Erythroblast (primary cell): ENCODE data around the gene HOGA1.
"Not testable (repeated sequence)": the region's sequence is repeated elsewhere in the genome, so short reads cannot be mapped to it uniquely, and the experiment has no call there.

ENCODE experiments used
- DNase-seq, 2 experiments: peaks; one replicate each; lab custom pipeline; 2025; lab: John Stamatoyannopoulos, UW
- GATA1 ChIP-seq: IDR thresholded peaks from 2 replicates; pipeline ENCODE4 v1.6.1; 2011; ENCODE audit warnings: low read depth, mild to moderate bottlenecking, control low read depth, low read length, moderate library complexity
- POLR2A ChIP-seq: IDR thresholded peaks from 2 replicates; pipeline ENCODE4 v1.6.1; 2011; ENCODE audit warnings: mild to moderate bottlenecking, low read length

Gene HOGA1

DNA sequence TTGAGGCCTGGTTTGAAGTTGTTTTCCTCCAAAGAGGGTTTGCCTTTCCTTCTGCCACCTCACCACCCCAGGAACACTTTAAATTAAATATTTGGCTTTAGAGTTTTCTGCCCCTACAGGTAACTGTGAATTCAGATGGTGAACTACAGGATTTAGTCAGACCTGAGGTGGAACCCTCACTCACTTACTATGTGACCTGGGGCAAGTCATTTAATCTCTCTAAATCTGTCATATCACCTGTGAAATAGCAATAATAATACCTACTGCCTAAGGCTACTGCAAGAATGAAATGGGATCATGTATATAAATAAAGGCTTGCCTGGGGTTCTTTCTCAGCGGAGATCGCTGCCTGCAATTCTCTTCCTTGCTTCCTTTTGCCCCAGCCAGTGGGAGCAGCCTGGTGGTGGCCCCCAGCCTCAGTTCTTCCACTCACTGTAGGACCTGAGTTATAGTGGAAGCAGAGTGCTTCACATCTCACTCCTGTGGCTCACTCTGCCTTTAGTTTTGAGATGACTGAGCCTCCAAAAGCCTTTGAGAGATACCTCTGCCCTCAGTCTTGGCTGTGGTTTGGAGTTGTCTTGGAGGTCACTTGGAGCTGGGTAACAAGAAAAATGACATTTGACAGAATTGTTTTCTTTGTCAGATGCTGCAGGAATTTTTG, 17.7 kb upstream of the HOGA1 start:
- TF ChIP-seq GATA1 (no peak), POLR2A (no peak)
- no peak for DNase-seq

DNA sequence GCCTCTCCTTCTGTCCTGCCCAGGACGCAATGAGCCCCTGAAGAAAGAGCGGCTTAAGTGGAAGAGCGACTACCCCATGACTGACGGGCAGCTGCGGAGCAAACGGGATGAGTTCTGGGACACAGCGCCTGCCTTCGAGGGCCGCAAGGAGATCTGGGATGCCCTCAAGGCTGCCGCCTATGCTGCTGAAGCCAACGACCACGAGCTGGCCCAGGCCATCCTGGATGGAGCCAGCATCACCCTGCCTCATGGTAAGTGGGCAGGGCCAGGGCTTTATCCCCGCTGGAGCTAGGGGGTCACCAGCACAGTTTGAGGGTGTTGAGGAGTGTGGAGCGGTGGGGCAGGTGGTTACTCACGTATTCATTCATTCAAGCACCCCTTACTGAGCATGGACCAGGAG, 16.3 kb upstream of the HOGA1 start:
- TF ChIP-seq POLR2A = no peak
- TF ChIP-seq GATA1 = no peak
- no peak for DNase-seq

DNA sequence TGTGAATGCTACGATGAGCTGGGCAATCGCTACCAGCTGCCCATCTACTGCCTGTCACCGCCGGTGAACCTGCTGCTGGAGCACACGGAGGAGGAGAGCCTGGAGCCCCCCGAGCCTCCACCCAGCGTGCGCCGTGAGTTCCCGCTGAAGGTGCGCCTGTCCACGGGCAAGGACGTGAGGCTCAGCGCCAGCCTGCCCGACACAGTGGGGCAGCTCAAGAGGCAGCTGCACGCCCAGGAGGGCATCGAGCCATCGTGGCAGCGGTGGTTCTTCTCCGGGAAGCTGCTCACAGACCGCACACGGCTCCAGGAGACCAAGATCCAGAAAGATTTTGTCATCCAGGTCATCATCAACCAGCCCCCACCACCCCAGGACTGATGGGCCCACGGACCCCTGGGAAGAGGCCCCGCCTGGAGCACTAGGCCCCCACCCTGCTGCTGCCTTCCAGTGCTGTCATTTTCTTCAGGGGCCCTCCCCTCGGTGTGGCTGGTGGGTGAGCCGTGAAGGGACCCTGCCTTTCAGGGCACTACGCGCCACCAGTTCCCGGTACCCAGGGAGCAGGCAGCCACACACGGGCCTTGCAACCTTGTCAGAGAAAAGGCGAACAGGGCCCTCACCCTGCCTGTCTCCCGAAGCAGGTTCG, 13.9 kb upstream of the HOGA1 start:
- TF ChIP-seq GATA1 (no peak), POLR2A (no peak)
- no peak for DNase-seq

DNA sequence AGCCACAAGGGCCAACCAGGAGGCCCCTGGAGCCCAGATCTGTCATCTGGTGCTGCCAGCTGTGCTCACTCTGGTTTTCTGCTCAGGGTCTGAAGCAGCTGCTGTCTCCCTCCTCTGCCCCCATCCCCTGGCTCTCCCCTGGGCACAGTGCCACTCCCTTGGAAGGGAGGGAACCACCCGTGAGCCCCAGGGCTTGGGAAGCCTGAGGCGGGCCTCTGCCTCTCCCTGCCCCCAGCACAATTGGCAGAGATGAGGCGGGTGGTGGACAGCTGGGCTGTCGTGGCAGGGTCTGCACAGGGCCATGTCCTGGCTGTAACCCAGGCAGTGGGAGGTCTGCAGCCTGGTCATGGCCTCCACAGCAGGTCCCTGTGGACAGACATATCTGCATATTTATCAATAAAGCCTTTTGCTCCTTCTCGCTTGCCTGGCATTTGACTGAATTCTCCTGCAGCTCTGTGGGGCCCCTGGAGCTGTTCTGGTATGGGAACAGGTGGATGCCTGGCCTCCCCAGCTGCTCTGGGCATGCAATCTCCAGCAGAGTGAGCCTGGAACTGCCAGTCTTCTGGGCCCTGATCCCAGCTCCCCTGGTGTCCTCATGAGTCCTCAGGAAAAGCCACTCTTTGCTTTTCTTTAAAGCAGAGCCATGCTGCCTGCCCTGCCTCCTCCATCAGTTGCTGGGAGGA, 13.3 kb upstream of the HOGA1 start:
- no peak for TF ChIP-seq GATA1
- no peak for TF ChIP-seq POLR2A
- DNase-seq = no peak

DNA sequence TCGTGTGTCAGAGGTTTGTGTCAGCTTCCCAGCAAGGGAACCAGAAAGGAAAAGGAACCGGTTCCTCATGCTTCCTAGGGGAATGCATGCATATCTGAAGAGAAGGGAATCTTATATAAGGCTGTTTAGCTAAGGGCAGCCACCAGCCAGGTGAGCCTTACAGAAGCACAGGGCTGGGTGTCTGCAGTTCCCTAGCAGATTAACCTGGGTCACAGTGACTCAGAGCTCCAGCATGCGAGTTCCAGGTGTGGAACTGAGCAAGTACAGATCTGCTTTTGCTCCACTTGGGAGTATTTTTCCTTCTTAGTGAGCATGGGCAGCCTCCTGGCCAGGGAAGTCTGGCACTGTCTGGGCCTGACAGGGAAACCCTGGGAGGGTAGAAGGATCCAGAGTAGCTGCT, 12.6 kb upstream of the HOGA1 start:
- no peak for TF ChIP-seq GATA1
- TF ChIP-seq POLR2A = no peak
- no peak for DNase-seq

DNA sequence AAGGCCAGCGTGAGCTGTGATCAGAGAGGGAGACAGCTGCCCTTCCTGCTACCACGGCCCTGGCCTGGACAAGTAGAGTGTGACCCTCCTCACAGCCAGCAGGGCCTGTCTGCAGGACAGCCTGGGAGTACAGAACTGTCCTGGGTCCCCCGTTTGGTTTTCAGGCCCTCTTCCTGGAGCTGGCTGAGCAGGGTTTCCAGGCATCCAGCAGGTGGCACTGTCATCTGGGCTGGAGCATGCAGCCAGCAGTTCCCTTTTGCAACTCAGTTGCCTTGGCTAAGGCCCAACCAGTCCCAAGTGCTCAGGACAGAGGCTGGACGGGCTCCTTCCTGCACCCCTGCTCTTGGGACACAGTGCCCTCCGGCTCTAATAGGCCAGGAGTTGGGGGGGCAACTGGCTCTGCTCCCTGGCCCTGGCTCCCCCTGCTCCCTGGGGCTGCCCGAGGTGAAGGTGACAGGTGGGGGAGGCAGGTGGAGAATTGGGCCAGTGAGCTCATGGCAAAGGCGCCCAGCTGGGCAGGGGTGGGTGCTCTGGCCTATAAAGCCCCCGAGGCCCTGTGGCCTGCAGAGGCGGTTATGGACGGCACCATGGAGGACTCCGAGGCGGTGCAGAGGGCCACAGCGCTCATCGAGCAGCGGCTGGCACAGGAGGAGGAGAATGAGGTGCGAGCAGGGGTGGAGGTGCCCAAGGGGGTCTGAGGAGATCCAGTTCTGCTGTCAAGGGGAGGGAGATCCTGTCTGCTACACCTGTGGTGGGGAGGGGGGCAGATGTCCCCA, 11.8 kb upstream of the HOGA1 start, which contains the start of gene ANKRD2:
TSS of gene ANKRD2 (plus strand) at position 566 of the 776 bp plus-strand sequence. CDS start at position 576, 10 bp downstream.
- peak; percentile 83 to 90 for DNase-seq

DNA sequence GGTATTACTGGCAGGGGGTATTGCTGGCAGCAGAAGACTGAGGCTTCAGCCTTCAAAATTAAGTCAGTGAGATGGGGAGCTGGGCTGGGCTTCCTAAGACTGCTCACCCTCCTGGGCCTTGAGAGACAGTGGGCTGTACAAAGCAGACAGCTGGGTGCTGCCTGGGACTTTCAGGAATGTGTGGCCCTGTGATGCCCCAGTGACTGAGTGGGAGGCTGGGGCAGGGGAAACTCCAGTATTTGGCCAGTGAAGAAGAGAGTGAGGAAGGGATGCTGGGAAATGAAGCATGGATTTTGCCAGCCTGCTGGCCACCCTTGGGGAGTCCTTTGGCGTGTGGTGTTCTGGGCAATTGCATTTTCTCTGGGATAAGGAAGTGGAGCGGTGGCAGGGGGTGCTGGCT, 11.2 kb upstream of the HOGA1 start:
- no peak for DNase-seq
- TF ChIP-seq POLR2A (no peak), GATA1 (no peak)

More for the DNA sequence above, 11.8 kb upstream of the HOGA1 start, which contains the start of gene ANKRD2:
- TF ChIP-seq GATA1 = no peak
- no peak for TF ChIP-seq POLR2A

DNA sequence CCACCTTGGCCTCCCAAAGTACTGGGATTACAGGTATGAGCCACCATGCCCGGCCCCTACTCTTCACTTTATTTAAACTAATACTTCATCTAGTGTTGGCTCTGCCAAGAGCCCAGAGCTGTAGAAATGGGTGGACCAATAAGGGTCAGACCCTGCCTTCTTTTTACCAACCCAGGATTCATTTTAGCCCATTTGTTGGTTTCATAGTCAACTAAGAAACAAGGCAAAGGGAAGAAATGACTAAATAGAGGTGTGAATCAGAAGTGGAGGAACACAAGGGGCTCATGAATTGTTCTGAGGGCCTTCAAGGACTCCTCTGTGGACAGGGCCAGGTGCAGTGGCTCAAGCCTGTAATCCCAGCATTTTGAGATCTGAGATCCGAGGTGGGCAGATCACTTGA, 10.5 kb upstream of the HOGA1 start:
- DNase-seq = no peak
- TF ChIP-seq GATA1 (no peak), POLR2A (no peak)

DNA sequence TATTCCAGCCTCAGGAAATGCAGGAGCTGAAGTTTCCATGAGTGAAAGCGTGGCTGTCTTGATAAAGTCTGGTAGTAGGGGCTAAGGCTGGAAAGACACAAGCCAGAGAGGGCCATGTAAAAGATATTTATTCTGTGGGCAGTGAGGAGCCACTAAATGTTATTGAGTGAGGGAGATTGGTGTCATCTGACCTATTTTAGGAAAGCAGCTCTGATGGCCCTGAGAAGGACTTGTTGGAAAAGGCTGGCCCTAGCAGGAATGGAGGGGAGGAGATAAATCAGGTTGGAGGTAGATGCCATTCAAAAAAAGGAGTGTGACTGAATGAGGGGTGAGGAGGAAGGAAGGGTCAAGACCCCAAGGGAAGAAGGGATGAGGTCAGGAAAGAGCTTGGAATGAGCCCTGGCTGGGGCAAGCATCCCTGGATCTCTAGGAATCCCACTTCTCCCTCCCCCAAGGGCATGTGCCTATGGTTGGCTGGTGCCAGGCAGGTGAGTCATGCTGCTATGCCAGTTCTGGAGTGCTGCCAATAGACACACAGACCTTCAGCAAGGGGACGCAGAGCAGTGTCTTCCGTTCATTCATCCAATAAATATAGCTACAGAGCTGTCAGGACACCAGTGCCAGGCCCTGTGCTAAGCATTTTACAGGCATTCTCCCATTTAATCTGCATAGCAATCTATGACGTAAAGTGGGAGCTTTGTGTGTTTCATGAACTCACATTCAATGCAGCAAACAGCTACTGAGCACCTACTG, 9.6 kb upstream of the HOGA1 start:
- peak in 1 of 2 experiments; percentile 19 for DNase-seq
- TF ChIP-seq GATA1 (no peak), POLR2A (no peak)

DNA sequence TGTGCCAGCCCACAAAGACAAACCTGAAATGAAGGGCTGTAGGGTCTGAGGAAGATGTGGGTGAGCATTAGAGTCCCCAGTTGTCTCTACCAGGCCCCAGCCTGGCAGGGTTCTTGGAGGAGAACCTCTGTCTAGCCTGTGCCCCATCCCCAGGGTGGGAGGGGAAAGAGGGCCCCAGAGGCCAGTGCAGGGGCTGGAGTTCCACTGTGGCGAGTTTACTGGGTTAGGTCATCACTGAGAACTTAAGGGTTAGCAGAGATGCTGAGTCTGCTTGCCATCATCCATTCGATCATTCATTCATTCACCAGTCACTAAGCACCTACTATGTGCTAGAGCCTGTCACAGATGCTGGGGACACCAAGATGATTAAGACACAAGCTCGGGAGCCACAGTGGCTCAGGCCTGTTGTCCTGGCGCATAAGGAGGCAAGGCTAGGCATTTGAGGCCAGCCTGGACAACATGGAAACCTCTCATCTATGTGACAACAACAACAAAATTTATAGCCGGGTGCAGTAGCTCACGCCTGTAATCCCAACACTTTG, 9.0 kb upstream of the HOGA1 start:
- TF ChIP-seq GATA1 (no peak), POLR2A (no peak)
- DNase-seq = no peak

DNA sequence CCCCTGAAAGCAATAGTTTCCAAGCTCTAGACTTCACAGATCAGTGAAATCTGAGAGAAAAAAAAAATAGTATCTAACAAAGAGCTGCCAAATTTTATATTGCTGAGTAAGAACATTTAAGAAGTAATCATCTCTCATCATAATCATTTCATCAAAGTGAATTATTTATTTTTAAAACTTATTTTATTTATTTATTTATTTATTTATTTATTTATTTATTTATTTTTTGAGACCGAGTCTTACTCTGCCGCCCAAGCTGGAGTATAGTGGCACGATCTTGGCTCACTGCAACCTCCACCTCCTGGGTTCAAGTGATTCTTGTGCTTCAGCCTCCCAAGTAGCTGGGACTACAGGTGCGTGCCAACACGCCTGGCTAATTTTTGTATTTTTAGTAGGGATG, 7.7 kb upstream of the HOGA1 start:
- not testable (repeated sequence) for DNase-seq

DNA sequence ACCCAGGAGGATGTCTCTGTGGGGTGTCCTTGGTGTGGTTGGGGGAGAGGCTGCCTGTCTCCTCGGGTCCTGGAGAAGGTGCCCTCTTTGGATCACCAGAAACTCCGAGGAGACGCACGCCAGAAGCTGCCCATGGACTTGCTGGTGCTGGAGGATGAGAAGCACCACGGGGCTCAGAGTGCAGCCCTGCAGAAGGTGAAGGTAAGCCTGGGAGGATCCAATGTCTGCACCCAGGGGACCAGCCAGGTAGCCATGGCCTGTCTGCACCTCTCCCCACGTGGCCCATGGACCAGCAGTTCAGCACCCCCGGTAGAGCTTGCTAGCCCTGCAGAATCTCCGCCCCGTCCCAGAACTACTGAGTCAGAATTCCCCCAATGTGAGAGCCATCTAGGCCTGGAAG, 6.5 kb upstream of the HOGA1 start:
- no peak for DNase-seq
- no peak for TF ChIP-seq POLR2A
- no peak for TF ChIP-seq GATA1
